Measurements from ENCODE around the gene TRPM8. TPM values are rescaled to one million over a fixed set of nuclear protein-coding genes. Genes with fewer than 3 reads are reported as not detected.
"Not testable (repeated sequence)": the region's sequence is repeated elsewhere in the genome, so short reads cannot be mapped to it uniquely, and the experiment has no call there.

TRPM8 gene
- polyA plus RNA-seq, 1 donor (not counting 4 experiments of a cell fraction or from before 2014, with no cell fraction given) = 0.04 TPM

GRCh38 chr2:233892793-233893192 is 24.4 kb upstream of the TRPM8 start:
- Histone ChIP-seq H3K79me2 (ENCODE audit: control insufficient read depth, insufficient read depth, low read length) (no peaks in the 10 kb centered on the region), H4K20me1 (ENCODE audit: control insufficient read depth, extremely low read depth, insufficient read depth, low read length) (no peaks in the 10 kb centered on the region), H3K9me1 (ENCODE audit: control insufficient read depth, extremely low read depth, insufficient read depth, low read length) (no peaks in the 10 kb centered on the region), H3K27me3 (ENCODE audit: control insufficient read depth, extremely low read depth, insufficient read depth, low read length) (peaks cover 9% of the 10 kb centered on the region), H3K4me1 (ENCODE audit: control insufficient read depth, extremely low read depth, insufficient read depth, low read length) (no peaks in the 10 kb centered on the region), H3K4me3 (ENCODE audit: control insufficient read depth in 2 of 3, extremely low read depth in 1 of 3, insufficient read depth in 2 of 3, low read depth in 1 of 3, low read length in 3 of 3) (no peak overlapping the region), H3K9me3 (ENCODE audit: control insufficient read depth, low read depth, low read length) (no peaks in the 10 kb centered on the region), H3K9ac (ENCODE audit: control insufficient read depth, extremely low read depth, insufficient read depth, low read length) (no peak overlapping the region), H3K27ac (ENCODE audit: control insufficient read depth, insufficient read depth, low read length) (no peak overlapping the region), H3K4me2 (ENCODE audit: control insufficient read depth, extremely low read depth, insufficient read depth, low read depth, low read length) (no peak overlapping the region), H3K36me3 (ENCODE audit: control insufficient read depth in 2 of 2, extremely low read depth in 1 of 2, insufficient read depth in 2 of 2, low read length in 2 of 2) (no peaks in the 10 kb centered on the region), H2AFZ (ENCODE audit: control insufficient read depth, low read length) (no peak overlapping the region)
- TF ChIP-seq EZH2 (IDR thresholded peaks at IDR 0.05; ENCODE audit: low read length) = no peak
- TF ChIP-seq CTCF (optimal IDR thresholded peaks at IDR 0.05 in 1 of 3, IDR thresholded peaks at IDR 0.05 in 1 of 3, conservative IDR thresholded peaks at IDR 0.05 in 1 of 3; ENCODE audit: extremely low read depth in 1 of 3, insufficient read depth in 2 of 3, low read length in 3 of 3) = no peak
- dilution Hi-C loops (cut with MboI; ENCODE audit: extremely low pct_ligation_motif_present, low sequenced_read_pairs) = no loop called here
- FAIRE-seq (no peak), DNase-seq (ENCODE audit: low read depth, low spot score) (no peak)

- FAIRE-seq; H3K79me2 ChIP-seq (ENCODE audit: control insufficient read depth, insufficient read depth, low read length); H2AFZ ChIP-seq (ENCODE audit: control insufficient read depth, low read length); H3K9me1 ChIP-seq (ENCODE audit: control insufficient read depth, extremely low read depth, insufficient read depth, low read length); H3K4me2 ChIP-seq (ENCODE audit: control insufficient read depth, extremely low read depth, insufficient read depth, low read depth, low read length); H3K9me3 ChIP-seq (ENCODE audit: control insufficient read depth, low read depth, low read length); H4K20me1 ChIP-seq (ENCODE audit: control insufficient read depth, extremely low read depth, insufficient read depth, low read length); DNase-seq (ENCODE audit: low read depth, low spot score); H3K9ac ChIP-seq (ENCODE audit: control insufficient read depth, extremely low read depth, insufficient read depth, low read length); H3K4me3 ChIP-seq (ENCODE audit: control insufficient read depth in 2 of 3, extremely low read depth in 1 of 3, insufficient read depth in 2 of 3, low read depth in 1 of 3, low read length in 3 of 3); H3K4me1 ChIP-seq (ENCODE audit: control insufficient read depth, extremely low read depth, insufficient read depth, low read length); H3K36me3 ChIP-seq (ENCODE audit: control insufficient read depth in 2 of 2, extremely low read depth in 1 of 2, insufficient read depth in 2 of 2, low read length in 2 of 2); H3K27ac ChIP-seq (ENCODE audit: control insufficient read depth, insufficient read depth, low read length); dilution Hi-C loops (cut with MboI; ENCODE audit: extremely low pct_ligation_motif_present, low sequenced_read_pairs): not testable (repeated sequence)
- peaks cover 11% of the 10 kb centered on the region for H3K27me3 ChIP-seq (ENCODE audit: control insufficient read depth, extremely low read depth, insufficient read depth, low read length)
Observed at GRCh38 chr2:233896253-233896652, 20.9 kb upstream of the TRPM8 start.

DNA sequence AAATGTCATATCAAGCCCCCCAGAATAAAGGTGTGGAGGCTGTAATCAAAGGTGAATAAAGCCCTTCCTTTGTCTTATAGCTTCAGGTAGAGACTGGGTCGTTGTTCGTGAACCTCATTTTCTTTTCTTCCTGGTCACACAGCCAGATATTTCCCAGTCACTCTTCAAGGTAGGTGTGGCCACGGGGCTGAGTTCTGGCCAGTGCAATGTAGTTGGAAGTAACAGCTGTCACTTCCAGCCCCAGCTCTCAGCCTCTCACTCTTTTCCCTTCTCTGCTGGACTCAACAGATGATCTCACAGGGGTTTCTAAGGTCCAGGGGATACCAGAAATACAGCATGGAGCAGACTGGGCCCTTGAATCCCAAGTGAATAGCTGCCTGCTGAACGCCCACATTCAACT is 15.8 kb upstream of the TRPM8 start:
- dilution Hi-C loops (cut with MboI; ENCODE audit: extremely low pct_ligation_motif_present, low sequenced_read_pairs) = no loop called here
- H3K9me3 ChIP-seq (ENCODE audit: control insufficient read depth, low read depth, low read length) = no peaks in the 10 kb centered on the region
- FAIRE-seq = no peak

More for the DNA sequence above, 15.8 kb upstream of the TRPM8 start:
- Histone ChIP-seq H3K9me1 (ENCODE audit: control insufficient read depth, extremely low read depth, insufficient read depth, low read length) (no peaks in the 10 kb centered on the region), H3K27me3 (ENCODE audit: control insufficient read depth, extremely low read depth, insufficient read depth, low read length) (peaks cover 14% of the 10 kb centered on the region), H4K20me1 (ENCODE audit: control insufficient read depth, extremely low read depth, insufficient read depth, low read length) (no peaks in the 10 kb centered on the region), H3K9ac (ENCODE audit: control insufficient read depth, extremely low read depth, insufficient read depth, low read length) (no peak overlapping the region), H3K36me3 (ENCODE audit: control insufficient read depth in 2 of 2, extremely low read depth in 1 of 2, insufficient read depth in 2 of 2, low read length in 2 of 2) (no peaks in the 10 kb centered on the region), H3K27ac (ENCODE audit: control insufficient read depth, insufficient read depth, low read length) (no peak overlapping the region), H3K79me2 (ENCODE audit: control insufficient read depth, insufficient read depth, low read length) (no peaks in the 10 kb centered on the region), H2AFZ (ENCODE audit: control insufficient read depth, low read length) (no peak overlapping the region), H3K4me2 (ENCODE audit: control insufficient read depth, extremely low read depth, insufficient read depth, low read depth, low read length) (no peak overlapping the region), H3K4me3 (ENCODE audit: control insufficient read depth in 2 of 3, extremely low read depth in 1 of 3, insufficient read depth in 2 of 3, low read depth in 1 of 3, low read length in 3 of 3) (no peak overlapping the region), H3K4me1 (ENCODE audit: control insufficient read depth, extremely low read depth, insufficient read depth, low read length) (no peaks in the 10 kb centered on the region)
- no peak for DNase-seq (ENCODE audit: low read depth, low spot score)
- TF ChIP-seq CTCF (optimal IDR thresholded peaks at IDR 0.05 in 1 of 3, IDR thresholded peaks at IDR 0.05 in 1 of 3, conservative IDR thresholded peaks at IDR 0.05 in 1 of 3; ENCODE audit: extremely low read depth in 1 of 3, insufficient read depth in 2 of 3, low read length in 3 of 3) (no peak), EZH2 (IDR thresholded peaks at IDR 0.05; ENCODE audit: low read length) (no peak)

All from keratinocyte (primary cell).